H1 (cell line): Measurements from ENCODE around the gene FAM177A1. TPM values are rescaled to one million over a fixed set of nuclear protein-coding genes. Genes with fewer than 3 reads are reported as not detected.
"Not testable (repeated sequence)": the region's sequence is repeated elsewhere in the genome, so short reads cannot be mapped to it uniquely, and the experiment has no call there.

Source experiments
- CTCF ChIA-PET: fragments of 300-600 bp; sonication (Branson Sonifier 250); formaldehyde crosslinking; loops from one replicate; lab custom pipeline; 2021; ENCODE audit not compliant: partially characterized antibody; lab: Charles Lee
- POLR2A ChIA-PET: fragments of 300-600 bp; sonication (Branson Sonifier 250); formaldehyde crosslinking; loops from one replicate; lab custom pipeline; 2021; ENCODE audit warnings: inconsistent platforms; ENCODE audit not compliant: partially characterized antibody; lab: Charles Lee
- DNase-seq, 2 experiments: peaks; one replicate each; pipeline versions ENCODE4 v3.0.0 to v3.0.0-alpha.2; 2010 to 2022; ENCODE audit warnings: low spot score in 2 of 2, low read depth in 1 of 2, mixed read lengths in 1 of 2
- FAIRE-seq: peaks from 2 replicates; lab custom pipeline; 2011; peaks lifted over from hg19 to GRCh38; lab: Jason Lieb, UNC
- H2AFZ ChIP-seq: 2 replicates; pipeline ENCODE4 v1.8.1; 2012; ENCODE audit warnings: low read length, inconsistent platforms
- H2AK5ac ChIP-seq: 2 replicates; pipeline ENCODE4 v1.6.1; 2013; ENCODE audit warnings: low read depth, low read length
- H2BK120ac ChIP-seq: replicated peaks from 2 replicates; pipeline ENCODE3; 2013; ENCODE audit warnings: low read depth, low read length, inconsistent platforms
- H2BK12ac ChIP-seq: 2 replicates; pipeline ENCODE4 v1.6.1; 2013; ENCODE audit warnings: low read depth, low read length
- H2BK15ac ChIP-seq: 2 replicates; pipeline ENCODE4 v1.6.1; 2013; ENCODE audit warnings: low read length
- H2BK20ac ChIP-seq: 2 replicates; pipeline ENCODE4 v1.6.1; 2013; ENCODE audit warnings: low read length
- H2BK5ac ChIP-seq: 2 replicates; pipeline ENCODE4 v1.6.1; 2013; ENCODE audit warnings: low read depth, low read length
- H3K14ac ChIP-seq: 2 replicates; pipeline ENCODE4 v1.6.1; 2013; ENCODE audit warnings: inconsistent platforms; ENCODE audit not compliant: insufficient read length
- H3K18ac ChIP-seq: 2 replicates; pipeline ENCODE4 v1.6.1; 2013; ENCODE audit warnings: low read length; ENCODE audit errors: extremely low read depth
- H3K23ac ChIP-seq: 2 replicates; pipeline ENCODE4 v1.6.1; 2013; ENCODE audit warnings: inconsistent platforms; ENCODE audit not compliant: insufficient read length
- H3K23me2 ChIP-seq: 2 replicates; pipeline ENCODE4 v1.6.1; 2013; ENCODE audit warnings: low read depth, low read length
- H3K27ac ChIP-seq: 2 replicates; pipeline ENCODE4 v1.6.1; 2011; ENCODE audit warnings: low read depth, low read length, inconsistent platforms
- H3K27me3 ChIP-seq, 4 experiments: replicated peaks in 1 of 4; 1 replicate in 1 of 4; 2 replicates in 3 of 4; pipeline versions ENCODE4 v1.6.1 to v1.8.1; 2011 to 2013; ENCODE audit warnings: low read length in 3 of 4, mild to moderate bottlenecking in 3 of 4, inconsistent platforms in 2 of 4, mixed read lengths in 2 of 4, moderate library complexity in 1 of 4; ENCODE audit not compliant: control insufficient read depth in 3 of 4, insufficient read depth in 3 of 4; ENCODE audit errors: extremely low read depth in 1 of 4
- H3K36me3 ChIP-seq, 4 experiments: 2 replicates each; pipeline versions ENCODE4 v1.6.1 to v1.8.1; 2011 to 2013; ENCODE audit warnings: mild to moderate bottlenecking in 4 of 4, low read length in 3 of 4, moderate library complexity in 2 of 4, control low read depth in 1 of 4, inconsistent platforms in 1 of 4; ENCODE audit not compliant: insufficient read depth in 4 of 4, control insufficient read depth in 2 of 4
- H3K4ac ChIP-seq: replicated peaks from 2 replicates; pipeline ENCODE3; 2013; ENCODE audit warnings: low read length, low read depth, mixed read lengths, inconsistent platforms; ENCODE audit not compliant: insufficient read length
- H3K4me1 ChIP-seq, 4 experiments: replicated peaks in 1 of 4; 1 replicate in 1 of 4; 2 replicates in 3 of 4; pipeline versions ENCODE4 v1.6.1 to v1.8.1; 2011 to 2013; ENCODE audit warnings: low read length in 3 of 4, inconsistent platforms in 2 of 4, mixed read lengths in 1 of 4; ENCODE audit not compliant: insufficient read depth in 4 of 4, control insufficient read depth in 3 of 4
- H3K4me2 ChIP-seq, 2 experiments: 2 replicates each; pipeline versions ENCODE4 v1.6.1 to v1.8.1; 2011 to 2013; ENCODE audit warnings: low read depth in 2 of 2, low read length in 2 of 2, control low read depth in 1 of 2, inconsistent platforms in 1 of 2, mild to moderate bottlenecking in 1 of 2; ENCODE audit not compliant: insufficient read depth in 1 of 2
- H3K4me3 ChIP-seq, 4 experiments: fragments of 200-600, 300-600 bp in 1 of 4; sonication (generic), shearing (Covaris generic), sonication (Bioruptor Twin) in 1 of 4; 2 replicates each; pipeline versions ENCODE4 v1.5.1 to v1.8.1; 2011 to 2016; ENCODE audit warnings: low read length in 4 of 4, low read depth in 3 of 4, control low read depth in 2 of 4, inconsistent platforms in 2 of 4, mild to moderate bottlenecking in 2 of 4, mixed read lengths in 1 of 4, moderate library complexity in 1 of 4; ENCODE audit not compliant: insufficient read depth in 2 of 4; ENCODE audit errors: extremely low read depth in 1 of 4
- H3K56ac ChIP-seq: replicated peaks from 2 replicates; pipeline ENCODE3; 2013; ENCODE audit warnings: low read depth, mild to moderate bottlenecking, mixed read lengths, low read length, inconsistent platforms; ENCODE audit not compliant: insufficient read length
- H3K79me1 ChIP-seq: 2 replicates; pipeline ENCODE4 v1.6.1; 2013; ENCODE audit warnings: low read depth, low read length, control low read depth
- H3K79me2 ChIP-seq, 2 experiments: 2 replicates each; pipeline versions ENCODE4 v1.6.1 to v1.8.1; 2012 to 2013; ENCODE audit warnings: low read length in 2 of 2, mild to moderate bottlenecking in 2 of 2, inconsistent platforms in 1 of 2; ENCODE audit not compliant: insufficient read depth in 2 of 2, control insufficient read depth in 1 of 2
- H3K9ac ChIP-seq, 4 experiments: replicated peaks in 1 of 4; 1 replicate in 1 of 4; 2 replicates in 3 of 4; pipeline versions ENCODE4 v1.6.1 to v1.8.1; 2011 to 2013; ENCODE audit warnings: low read depth in 3 of 4, low read length in 3 of 4, control low read depth in 2 of 4, mild to moderate bottlenecking in 2 of 4, moderate library complexity in 2 of 4, inconsistent platforms in 1 of 4; ENCODE audit errors: extremely low read depth in 1 of 4
- H3K9me3 ChIP-seq, 2 experiments: 2 replicates each; pipeline versions ENCODE4 v1.6.1 to v1.8.1; 2012 to 2013; ENCODE audit warnings: mild to moderate bottlenecking in 2 of 2, moderate library complexity in 2 of 2, control low read depth in 1 of 2, inconsistent platforms in 1 of 2, low read depth in 1 of 2, low read length in 1 of 2, mixed read lengths in 1 of 2; ENCODE audit not compliant: insufficient read depth in 2 of 2
- H4K20me1 ChIP-seq, 2 experiments: replicated peaks in 1 of 2; 2 replicates each; pipeline versions ENCODE3 to v1.8.1; 2011 to 2013; ENCODE audit warnings: inconsistent platforms in 2 of 2, low read length in 2 of 2, mild to moderate bottlenecking in 1 of 2; ENCODE audit not compliant: insufficient read depth in 2 of 2, control insufficient read depth in 1 of 2
- H4K5ac ChIP-seq: 2 replicates; pipeline ENCODE4 v1.6.1; 2013; ENCODE audit warnings: low read length, low read depth, mixed read lengths, inconsistent platforms; ENCODE audit not compliant: insufficient read length
- H4K8ac ChIP-seq: 2 replicates; pipeline ENCODE4 v1.8.0; 2013; ENCODE audit warnings: mild to moderate bottlenecking, moderate library complexity, low read length, inconsistent platforms; ENCODE audit not compliant: insufficient read depth; ENCODE audit errors: extremely low read depth
- H4K91ac ChIP-seq: replicated peaks from 2 replicates; pipeline ENCODE3; 2013; ENCODE audit warnings: low read length, mixed read lengths, inconsistent platforms; ENCODE audit not compliant: insufficient read length
- WGBS, 2 experiments: shearing (Covaris generic) in 1 of 2; methylation state at CpG; one replicate each; pipeline versions ENCODE4 v1.1.6 to v1.1.7; 2013 to 2015; ENCODE audit warnings: low lambda C conversion rate in 2 of 2, mixed read lengths in 2 of 2, inconsistent platforms in 1 of 2, low coverage in 1 of 2, missing lambda C conversion rate in 1 of 2; ENCODE audit not compliant: insufficient replicate concordance in 2 of 2, insufficient coverage in 1 of 2, insufficient read length in 1 of 2; ENCODE audit errors: extremely low coverage in 1 of 2, missing lambda C conversion rate in 1 of 2; 5-methylcytosine and 5-hydroxymethylcytosine counted together
- polyA plus RNA-seq, 7 experiments: library from polyadenylated mRNA; depleted of rRNA in 3 of 7; stranded (reverse) in 5 of 7; unstranded in 2 of 7; fragments of >200 nt in 5 of 7; fragments of 200-250 nt in 2 of 7; gene quantifications; 1 replicate in 5 of 7; 2 replicates in 1 of 7; 4 replicates in 1 of 7; pipeline versions ENCODE4 v1.2.1 to v1.2.3, GENCODE V29; 2011 to 2013; ENCODE audit warnings: missing spikeins in 2 of 7, mixed read lengths in 2 of 7
- total RNA-seq: library from RNA; stranded (reverse); fragmentation: NEBNext Ultra II Directional; extraction: Animal tissue kit (Norgen Biotek cat#: 25700); gene quantifications from 2 replicates; pipeline ENCODE4 v1.2.1, GENCODE V29; 2021

Gene FAM177A1
- total and polyA plus RNA-seq, 2 of the 8 experiments (the other 6 are each of a cell fraction or from before 2014, with no cell fraction given) = 11.3 to 34.0 TPM

- H3K4me1 ChIP-seq, H3K27me3 ChIP-seq, H2BK5ac ChIP-seq, H3K14ac ChIP-seq, H3K23me2 ChIP-seq, H3K27ac ChIP-seq, H2BK20ac ChIP-seq, FAIRE-seq, H3K4me3 ChIP-seq, H2BK12ac ChIP-seq, H3K79me1 ChIP-seq, H3K79me2 ChIP-seq, H4K20me1 ChIP-seq, H3K56ac ChIP-seq, H3K9me3 ChIP-seq, CTCF ChIA-PET, H2BK120ac ChIP-seq, H3K23ac ChIP-seq, H4K5ac ChIP-seq, H3K4me2 ChIP-seq, H3K36me3 ChIP-seq, H4K91ac ChIP-seq, H3K9ac ChIP-seq, H2AFZ ChIP-seq, H2BK15ac ChIP-seq, H3K18ac ChIP-seq, H2AK5ac ChIP-seq, DNase-seq, H3K4ac ChIP-seq, H4K8ac ChIP-seq: not testable (repeated sequence)
- WGBS, 2 experiments = 92% methylated on average over 5 of the region's 5 CpGs; no CpG with 5 or more reads in 1 of the 2 experiments
- POLR2A ChIA-PET = interaction anchor here (1.3 kb wide), 1 partner anchor 82 kb away, joined by 3 read pairs; no protein-coding TSS in a partner anchor
Measured at GRCh38 chr14:35065731-35066130, 19.7 kb downstream of the FAM177A1 start.
